Prostate gland (tissue), 2 donors: ENCODE measurements around the gene SYT7.

Experiments
- CTCF ChIP-seq, 4 experiments: fragments of 200-600 bp in 2 of 4; fragments of 450-650 bp in 2 of 4; sonication (generic) in 2 of 4; IDR thresholded peaks; 1 replicate in 3 of 4; 2 replicates in 1 of 4; pipeline ENCODE4 v1.5.1; 2016 to 2019; ENCODE audit warnings: antibody characterized with exemption in 4 of 4, mild to moderate bottlenecking in 2 of 4, moderate library complexity in 2 of 4
- POLR2A ChIP-seq: fragments of 450-650 bp; IDR thresholded peaks from one replicate; pipeline ENCODE4 v1.6.1; 2016; ENCODE audit warnings: antibody characterized with exemption, mild to moderate bottlenecking
- POLR2AphosphoS5 ChIP-seq: sonication (generic); formaldehyde crosslinking; IDR thresholded peaks from one replicate; pipeline ENCODE4 v1.6.1; 2017; ENCODE audit warnings: antibody characterized with exemption

- no peak for TF ChIP-seq CTCF (IDR thresholded peaks at IDR 0.05)
- TF ChIP-seq POLR2A: no peak
- TF ChIP-seq POLR2AphosphoS5: no peak
These were observed 40.3 kb downstream of the SYT7 start for GRCh38 chr11:61540528-61540927.
